MM.1S (cell line): ENCODE results near the gene TMEM86B.

Source experiments
- DNase-seq: peaks from one replicate; pipeline ENCODE4 v3.0.0-alpha.2; 2015
- H2AFZ ChIP-seq: fragments of 300-600 bp; sonication (generic); 2 replicates; pipeline ENCODE4 v1.6.0; 2016; ENCODE audit warnings: antibody characterized with exemption, low read length
- H3F3A ChIP-seq: fragments of 300-600 bp; sonication (generic); 2 replicates; pipeline ENCODE4 v1.6.1; 2016; ENCODE audit warnings: mild to moderate bottlenecking, antibody characterized with exemption, low read length, moderate library complexity, mixed read lengths; ENCODE audit not compliant: insufficient read depth
- H3K27ac ChIP-seq: fragments of 300-600 bp; sonication (generic); 2 replicates; pipeline ENCODE4 v1.5.1; 2016; ENCODE audit warnings: mild to moderate bottlenecking, low read length
- H3K27me3 ChIP-seq: fragments of 300-600 bp; sonication (generic); replicated peaks from 2 replicates; pipeline ENCODE4 v1.6.0; 2016; ENCODE audit warnings: low read length; ENCODE audit not compliant: insufficient read depth
- H3K36me3 ChIP-seq: fragments of 300-600 bp; sonication (generic); replicated peaks from 2 replicates; pipeline ENCODE4 v1.6.1; 2016; ENCODE audit warnings: mild to moderate bottlenecking, low read length, mixed read lengths; ENCODE audit not compliant: insufficient read depth
- H3K4me1 ChIP-seq: fragments of 300-600 bp; sonication (generic); 2 replicates; pipeline ENCODE4 v1.6.1; 2016; ENCODE audit warnings: low read length, mixed read lengths
- H3K4me2 ChIP-seq: fragments of 300-600 bp; sonication (generic); 2 replicates; pipeline ENCODE4 v1.6.0; 2016; ENCODE audit warnings: low read depth, low read length
- H3K4me3 ChIP-seq: fragments of 300-600 bp; sonication (generic); 2 replicates; pipeline ENCODE4 v1.5.1; 2016; ENCODE audit warnings: low read length, mixed read lengths
- H3K79me2 ChIP-seq: fragments of 300-600 bp; sonication (generic); 2 replicates; pipeline ENCODE4 v1.6.1; 2016; ENCODE audit warnings: mixed run types, low read length, mixed read lengths
- H3K9ac ChIP-seq: fragments of 300-600 bp; sonication (generic); 2 replicates; pipeline ENCODE4 v1.6.1; 2016; ENCODE audit warnings: low read length, mixed read lengths
- H3K9me2 ChIP-seq: fragments of 300-600 bp; sonication (generic); replicated peaks from 2 replicates; pipeline ENCODE4 v1.6.1; 2016; ENCODE audit warnings: mild to moderate bottlenecking, low read length, mixed read lengths; ENCODE audit not compliant: insufficient read depth
- H3K9me3 ChIP-seq: fragments of 300-600 bp; sonication (generic); replicated peaks from 2 replicates; pipeline ENCODE4 v1.6.1; 2016; ENCODE audit warnings: mild to moderate bottlenecking, low read length, mixed read lengths; ENCODE audit not compliant: insufficient read depth
- H4K20me1 ChIP-seq: fragments of 300-600 bp; sonication (generic); 2 replicates; pipeline ENCODE4 v1.6.1; 2016; ENCODE audit warnings: mild to moderate bottlenecking, low read length, moderate library complexity, mixed read lengths; ENCODE audit not compliant: insufficient read depth
- CTCF ChIP-seq: fragments of 300-600 bp; sonication (generic); IDR thresholded peaks from 2 replicates; pipeline ENCODE4 v1.5.1; 2016; ENCODE audit warnings: antibody characterized with exemption, low read length, mixed read lengths
- EZH2 ChIP-seq: fragments of 300-600 bp; sonication (generic); optimal IDR thresholded peaks from 2 replicates; pipeline ENCODE3; 2017; ENCODE audit warnings: low read depth, mild to moderate bottlenecking, antibody characterized with exemption, low read length, mixed read lengths
- EZH2phosphoT487 ChIP-seq: fragments of 300-600 bp; sonication (generic); IDR thresholded peaks from 2 replicates; pipeline ENCODE4 v1.6.1; 2018; ENCODE audit warnings: antibody characterized with exemption, low read length

The TMEM86B gene

GRCh38 chr19:55256562-55257460 lies 28.2 kb upstream of the TMEM86B start:
- Histone ChIP-seq H3K79me2 (peaks cover 66% of the 10 kb centered on the region), H3K4me1 (peaks cover 27% of the 10 kb centered on the region), H3K4me3 (peak overlapping the region; percentile 94), H3K27me3 (no peaks in the 10 kb centered on the region), H3F3A (peaks cover 61% of the 10 kb centered on the region), H4K20me1 (peaks cover 8% of the 10 kb centered on the region; the same call in 1 of the 2 replicates), H3K9me3 (no peaks in the 10 kb centered on the region), H3K9ac (peak overlapping the region; percentile 80), H3K9me2 (no peaks in the 10 kb centered on the region), H3K27ac (peak overlapping the region; percentile 95), H3K4me2 (peak overlapping the region; percentile 97), H2AFZ (no peak overlapping the region), H3K36me3 (no peaks in the 10 kb centered on the region)
- TF ChIP-seq EZH2: no peak
- no peak for TF ChIP-seq EZH2phosphoT487
- no peak for TF ChIP-seq CTCF
- no peak for DNase-seq

GRCh38 chr19:55255618-55256423 lies 27.3 kb upstream of the TMEM86B start:
- peak overlapping the region; percentile 97 for H3K4me2 ChIP-seq
- no peaks in the 10 kb centered on the region for H3K9me2 ChIP-seq
- peak overlapping the region; percentile 94 for H3K4me3 ChIP-seq
- no peak for TF ChIP-seq CTCF
- no peak for TF ChIP-seq EZH2phosphoT487
- TF ChIP-seq EZH2: no peak
- peaks cover 18% of the 10 kb centered on the region; the same call in 1 of the 2 replicates for H4K20me1 ChIP-seq
- H3K27ac ChIP-seq: peak overlapping the region; percentile 95; the same call in 1 of the 2 replicates
- no peaks in the 10 kb centered on the region for H3K9me3 ChIP-seq
- peaks cover 59% of the 10 kb centered on the region for H3F3A ChIP-seq
- peaks cover 25% of the 10 kb centered on the region for H3K4me1 ChIP-seq
- H3K9ac ChIP-seq: peak overlapping the region; percentile 80
- peak; percentile 33 for DNase-seq
- no peaks in the 10 kb centered on the region for H3K27me3 ChIP-seq
- peaks cover 75% of the 10 kb centered on the region for H3K79me2 ChIP-seq
- no peak overlapping the region for H2AFZ ChIP-seq
- 0 out of 2 replicates have a peak, but pooled peaks cover 3% of the 10 kb centered on the region for H3K36me3 ChIP-seq

GRCh38 chr19:55254625-55254977 lies 26.0 kb upstream of the TMEM86B start:
- Histone ChIP-seq H3K4me3 (peak overlapping the region; percentile 94), H3K4me2 (peak overlapping the region; percentile 97), H2AFZ (no peak overlapping the region), H3K9ac (peak overlapping the region; percentile 80), H3F3A (peaks cover 48% of the 10 kb centered on the region), H3K79me2 (peaks cover 88% of the 10 kb centered on the region), H4K20me1 (peaks cover 29% of the 10 kb centered on the region), H3K9me2 (no peaks in the 10 kb centered on the region), H3K4me1 (peaks cover 14% of the 10 kb centered on the region), H3K9me3 (no peaks in the 10 kb centered on the region), H3K27ac (peak overlapping the region; percentile 95), H3K36me3 (0 out of 2 replicates have a peak, but pooled peaks cover 3% of the 10 kb centered on the region), H3K27me3 (no peaks in the 10 kb centered on the region)
- no peak for TF ChIP-seq EZH2
- TF ChIP-seq EZH2phosphoT487: no peak
- no peak for TF ChIP-seq CTCF
- no peak for DNase-seq
